ENCODE results near the gene RGS19. TPM values are rescaled to one million over a fixed set of nuclear protein-coding genes. Genes with fewer than 3 reads are reported as not detected.
A peak's percentile ranks its signal among the peaks of the same experiment; 100 is the strongest.

The RGS19 gene
- total and polyA plus RNA-seq, 4 donors, result 4.9 to 12.9 (median 6.3) TPM

- Histone ChIP-seq H3K4me1 (ENCODE audit: control insufficient read depth in 4 of 4, insufficient read depth in 4 of 4, low read length in 3 of 4) (peaks cover 15 to 34% (median 27%) of the 10 kb centered on the region in 4 donors), H3K27ac (ENCODE audit: low read depth in 1 of 2, low read length in 2 of 2) (peak overlapping the region; percentile 68 to 93), H3K9me3 (ENCODE audit: control insufficient read depth in 4 of 4, low read length in 3 of 4) (no peaks in the 10 kb centered on the region), H3K4me3 (ENCODE audit: low read depth in 1 of 3, low read length in 3 of 3) (no peak overlapping the region), H3K36me3 (ENCODE audit: control insufficient read depth in 4 of 4, insufficient read depth in 3 of 4, low read depth in 1 of 4, low read length in 3 of 4) (peaks cover 11 to 49% (median 28%) of the 10 kb centered on the region in 4 donors), H3K9ac (ENCODE audit: low read depth in 1 of 2, low read length in 2 of 2) (no peak overlapping the region), H3K27me3 (ENCODE audit: control insufficient read depth in 4 of 4, insufficient read depth in 4 of 4, low read length in 3 of 4) (no peaks in the 10 kb centered on the region)
- 50% methylated on average over 17 of the region's 17 CpGs for WGBS
- TF ChIP-seq HNF4G (IDR thresholded peaks at IDR 0.05), result peak; percentile 71
- TF ChIP-seq, protein P1, sequence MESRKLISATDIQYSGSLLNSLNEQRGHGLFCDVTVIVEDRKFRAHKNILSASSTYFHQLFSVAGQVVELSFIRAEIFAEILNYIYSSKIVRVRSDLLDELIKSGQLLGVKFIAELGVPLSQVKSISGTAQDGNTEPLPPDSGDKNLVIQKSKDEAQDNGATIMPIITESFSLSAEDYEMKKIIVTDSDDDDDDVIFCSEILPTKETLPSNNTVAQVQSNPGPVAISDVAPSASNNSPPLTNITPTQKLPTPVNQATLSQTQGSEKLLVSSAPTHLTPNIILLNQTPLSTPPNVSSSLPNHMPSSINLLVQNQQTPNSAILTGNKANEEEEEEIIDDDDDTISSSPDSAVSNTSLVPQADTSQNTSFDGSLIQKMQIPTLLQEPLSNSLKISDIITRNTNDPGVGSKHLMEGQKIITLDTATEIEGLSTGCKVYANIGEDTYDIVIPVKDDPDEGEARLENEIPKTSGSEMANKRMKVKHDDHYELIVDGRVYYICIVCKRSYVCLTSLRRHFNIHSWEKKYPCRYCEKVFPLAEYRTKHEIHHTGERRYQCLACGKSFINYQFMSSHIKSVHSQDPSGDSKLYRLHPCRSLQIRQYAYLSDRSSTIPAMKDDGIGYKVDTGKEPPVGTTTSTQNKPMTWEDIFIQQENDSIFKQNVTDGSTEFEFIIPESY (IDR thresholded peaks at IDR 0.05), result no peak
- TF ChIP-seq RXRA (IDR thresholded peaks at IDR 0.05), result peak; percentile 63 to 93
- peak; percentile 80 to 90 for TF ChIP-seq HNF4A (conservative IDR thresholded peaks at IDR 0.05)
- TF ChIP-seq EGR1 (IDR thresholded peaks at IDR 0.05; ENCODE audit: low read depth in 2 of 2), result peak in 1 of 2 donors; percentile 31
- TF ChIP-seq SP1 (IDR thresholded peaks at IDR 0.05), result peak; percentile 94
- no peak for TF ChIP-seq MAX (IDR thresholded peaks at IDR 0.05)
- no peak for TF ChIP-seq FOXA1 (IDR thresholded peaks at IDR 0.05)
- peak in 1 of 2 donors; percentile 69 for TF ChIP-seq JUND (IDR thresholded peaks at IDR 0.05)
- peak; percentile 30 for TF ChIP-seq REST (IDR thresholded peaks at IDR 0.05)
- TF ChIP-seq FOXA2 (IDR thresholded peaks at IDR 0.05), result peak; percentile 25
- peak; percentile 37 for TF ChIP-seq TAF1 (conservative IDR thresholded peaks at IDR 0.05)
- TF ChIP-seq GABPA (IDR thresholded peaks at IDR 0.05 in 1 of 2, conservative IDR thresholded peaks at IDR 0.05 in 1 of 2), result no peak
- TF ChIP-seq, protein P2, sequence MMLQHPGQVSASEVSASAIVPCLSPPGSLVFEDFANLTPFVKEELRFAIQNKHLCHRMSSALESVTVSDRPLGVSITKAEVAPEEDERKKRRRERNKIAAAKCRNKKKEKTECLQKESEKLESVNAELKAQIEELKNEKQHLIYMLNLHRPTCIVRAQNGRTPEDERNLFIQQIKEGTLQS (IDR thresholded peaks at IDR 0.05), result no peak
- no peak for TF ChIP-seq CTCF (IDR thresholded peaks at IDR 0.05; ENCODE audit: low read depth, low read length, missing input control)
- TF ChIP-seq RAD21 (IDR thresholded peaks at IDR 0.05), result no peak
- TF ChIP-seq NR2F2 (IDR thresholded peaks at IDR 0.05), result no peak
- peak; percentile 70 for TF ChIP-seq YY1 (IDR thresholded peaks at IDR 0.05)
- no peak for DNase-seq (ENCODE audit: low spot score)
Measured at GRCh38 chr20:64024141-64024990, 55.0 kb downstream of the RGS19 start.

All from liver (tissue), 9 donors.